Stimulated activated CD8-positive, alpha-beta memory T cell treated with anti-CD3 and anti-CD28 coated beads, Interleukin-4, amount 100 ng/mL, for 24 hours (primary cell): ENCODE results near the gene KCND3.

Experiments
- DNase-seq: peaks from one replicate; pipeline ENCODE4 v3.0.0-alpha.2; 2020; ENCODE audit warnings: low read depth

KCND3 gene

DNA sequence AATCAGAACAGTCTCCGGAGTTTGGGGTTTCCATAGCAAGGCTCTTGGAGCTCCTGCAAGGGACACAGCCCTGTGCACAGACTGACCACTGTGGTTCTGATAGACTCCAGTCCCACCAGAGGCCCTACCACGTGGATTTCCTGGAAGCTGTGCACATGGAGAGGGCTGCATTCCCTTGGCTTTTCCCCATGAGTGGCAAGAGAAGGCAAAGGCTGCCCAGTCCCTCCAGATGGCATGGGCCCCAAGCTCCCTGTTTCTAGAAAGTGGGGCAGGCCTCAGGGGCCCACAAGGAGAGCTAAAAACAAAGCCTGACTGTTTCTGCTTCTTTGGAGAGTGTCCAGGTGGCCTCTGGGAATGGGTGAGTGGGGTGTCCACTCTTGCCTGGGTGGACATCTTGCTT, 146.3 kb downstream of the KCND3 start:
- DNase-seq, result no peak

DNA sequence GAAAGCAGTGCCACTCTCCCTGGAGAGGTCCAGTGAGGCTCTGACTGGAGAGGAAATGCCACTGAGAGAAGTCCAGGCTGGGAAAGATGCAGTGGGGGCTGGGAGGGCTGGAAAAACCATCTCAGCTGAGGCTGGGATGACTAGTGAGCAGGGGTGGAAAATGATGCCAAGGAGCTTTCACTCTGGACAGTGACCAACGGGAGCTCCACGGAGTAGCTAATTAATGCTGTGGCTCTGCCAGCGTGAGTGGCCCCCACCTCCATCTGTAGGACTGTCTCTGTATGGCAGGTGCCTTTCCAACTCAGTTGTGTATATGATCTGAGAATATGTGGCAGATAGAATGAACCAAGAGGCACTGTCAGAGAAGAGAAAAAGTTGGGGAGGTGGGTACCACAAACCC, 147.1 kb downstream of the KCND3 start:
- no peak for DNase-seq

GRCh38 chr1:111841746-111842145, 147.7 kb downstream of the KCND3 start:
- DNase-seq, result no peak

GRCh38 chr1:111841189-111841588, 148.3 kb downstream of the KCND3 start:
- DNase-seq, result no peak

DNA sequence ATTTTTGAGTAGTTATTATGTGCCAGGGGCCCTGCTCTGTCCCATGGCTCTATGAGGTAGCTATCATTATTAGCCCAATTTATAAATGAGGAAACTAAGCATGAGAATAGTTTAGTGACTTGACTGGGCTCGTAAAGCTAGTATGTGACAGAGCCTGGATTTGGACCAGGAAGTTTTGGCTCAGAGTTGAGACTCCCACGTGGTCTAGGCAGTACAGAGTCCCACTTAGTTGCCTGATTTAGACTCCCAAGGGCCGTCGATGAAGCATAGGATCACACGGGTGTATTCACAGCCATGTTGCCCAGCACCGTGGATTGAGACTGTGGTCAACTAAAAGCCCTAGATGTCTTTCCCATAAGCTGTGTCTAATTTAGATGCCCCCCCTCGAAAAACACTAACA, 152.1 kb downstream of the KCND3 start:
- DNase-seq, result no peak

DNA sequence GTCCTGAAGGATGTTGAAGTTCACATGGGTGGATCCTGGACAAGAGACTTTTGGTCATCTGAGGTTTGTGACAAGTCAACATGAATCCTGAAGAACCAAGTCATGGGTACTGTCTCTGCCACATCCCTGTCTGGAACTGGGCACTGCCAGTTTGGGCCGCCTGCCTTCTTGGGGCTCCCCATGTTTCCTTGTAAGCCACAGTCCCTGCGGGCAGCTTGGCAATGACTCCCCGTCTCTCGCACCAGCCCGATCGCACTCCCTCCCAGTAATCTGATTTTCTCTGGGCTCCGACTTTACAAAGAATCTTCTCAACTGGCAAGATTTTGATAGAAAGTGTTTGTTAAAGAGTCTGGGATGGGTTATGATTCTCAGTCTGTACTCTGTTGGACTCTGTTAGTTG, 153.4 kb downstream of the KCND3 start:
- no peak for DNase-seq

- no peak for DNase-seq
Observed at GRCh38 chr1:111835514-111835913, 154.0 kb downstream of the KCND3 start.

DNA sequence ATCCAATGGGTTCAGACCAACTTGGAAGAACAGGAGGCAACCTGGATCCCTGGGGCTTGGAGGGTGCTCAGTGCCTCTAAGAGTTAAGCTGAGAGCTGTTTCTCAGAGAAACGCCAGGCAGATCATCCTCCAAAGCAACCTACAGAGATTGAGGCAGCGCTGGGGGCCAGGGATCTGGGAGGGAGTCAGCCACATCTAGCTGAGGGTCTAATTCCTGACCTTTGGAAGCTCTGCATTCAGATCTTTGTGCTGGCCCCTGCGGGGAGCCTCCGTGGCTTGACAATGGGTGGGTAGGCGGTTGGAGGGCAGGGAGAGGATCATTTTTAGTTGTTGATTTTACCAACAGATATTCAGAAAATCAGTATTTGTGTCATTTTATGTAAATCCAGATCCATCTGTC, 154.5 kb downstream of the KCND3 start:
- no peak for DNase-seq

- no peak for DNase-seq
Observed at GRCh38 chr1:111833334-111833733, 156.1 kb downstream of the KCND3 start.

GRCh38 chr1:111832521-111833155, 156.8 kb downstream of the KCND3 start:
- DNase-seq, result no peak

- DNase-seq, result no peak
Observed at GRCh38 chr1:111831153-111831552, 158.3 kb downstream of the KCND3 start.

GRCh38 chr1:111827946-111828345, 161.5 kb downstream of the KCND3 start:
- no peak for DNase-seq

DNA sequence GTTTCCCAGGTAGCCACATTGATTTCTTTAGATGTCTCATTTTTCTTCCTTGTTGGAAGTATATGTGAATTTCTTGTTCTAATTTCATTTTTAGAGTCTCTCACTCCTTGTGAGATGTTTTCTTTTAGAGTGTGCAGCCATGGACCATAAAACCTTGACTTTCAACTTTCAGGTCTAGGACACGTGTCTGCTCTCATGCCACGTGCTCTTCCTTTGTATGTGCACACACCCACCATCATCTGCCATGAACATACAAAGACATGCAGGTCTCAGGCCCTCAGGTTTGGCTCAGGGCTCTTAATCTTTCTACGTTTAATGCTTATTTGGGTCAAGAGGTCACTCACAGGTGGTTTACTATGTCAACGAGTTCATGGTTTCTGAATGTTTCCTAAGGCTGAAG, 163.2 kb downstream of the KCND3 start:
- no peak for DNase-seq

DNA sequence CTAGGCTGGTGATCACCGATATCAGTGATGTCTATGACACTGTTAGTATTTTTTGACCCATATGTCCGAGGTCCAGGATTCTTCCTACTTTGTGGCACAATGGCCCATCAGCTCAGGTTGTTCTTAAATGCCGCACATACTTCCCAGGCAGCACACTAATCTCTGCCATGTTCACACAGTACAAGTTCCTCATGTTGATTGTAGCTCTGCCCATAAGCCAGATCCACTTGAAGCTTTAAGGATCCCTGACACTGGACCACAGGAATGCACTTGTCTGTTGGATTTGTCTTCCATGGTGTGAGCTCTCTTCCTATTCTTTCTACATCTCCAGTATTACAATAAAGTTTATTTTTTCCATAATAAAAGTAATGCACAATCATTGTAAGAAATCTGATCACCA, 164.3 kb downstream of the KCND3 start:
- no peak for DNase-seq

DNA sequence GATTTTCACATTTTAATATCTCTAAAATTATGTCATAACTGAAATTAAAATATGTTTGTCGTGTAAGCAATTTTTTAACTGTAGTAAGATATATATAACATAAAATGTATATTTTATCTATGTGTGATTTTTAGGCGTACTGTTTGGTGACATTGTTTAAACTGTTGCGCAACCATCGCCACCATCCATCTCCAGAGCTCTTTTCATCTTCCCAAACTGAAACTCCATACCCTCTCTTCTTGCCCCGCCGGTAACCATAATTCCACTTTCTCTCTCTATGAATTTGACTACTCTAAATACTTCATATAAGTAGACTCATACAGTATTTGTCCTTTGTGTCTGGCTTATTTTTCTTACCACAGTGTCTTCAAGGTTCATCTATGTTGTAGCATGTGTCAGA, 167.3 kb downstream of the KCND3 start:
- DNase-seq, result no peak

DNA sequence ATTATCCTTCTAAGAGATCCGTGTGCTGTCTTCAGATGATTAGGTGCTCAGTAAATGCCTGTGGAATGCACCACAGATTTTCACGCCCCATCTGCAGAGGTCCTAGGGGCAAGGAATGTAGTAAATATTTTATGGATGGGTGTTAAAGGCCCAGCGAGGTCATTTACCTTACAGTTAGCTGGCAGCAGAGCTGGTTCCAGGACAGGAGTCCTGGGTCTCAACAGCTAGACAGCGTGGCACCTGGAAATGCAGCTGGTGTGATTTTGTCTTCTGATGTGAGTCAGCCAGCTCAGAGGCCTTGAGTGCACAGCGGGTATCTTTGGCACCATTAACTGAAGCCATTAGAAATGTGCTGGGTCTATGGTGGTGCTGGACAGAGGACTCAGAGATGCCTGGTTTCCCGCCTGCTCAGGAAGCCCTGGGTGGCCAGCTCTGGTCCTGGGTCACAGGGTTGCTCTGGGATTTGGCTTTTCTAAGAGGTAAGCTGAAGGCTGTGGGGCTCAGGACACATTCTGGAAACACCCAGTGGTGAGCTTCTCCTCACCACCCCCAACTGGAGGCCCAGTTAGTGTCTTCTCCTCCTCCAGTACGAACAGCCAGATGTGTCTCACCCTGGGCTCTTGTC, 168.2 kb downstream of the KCND3 start:
- no peak for DNase-seq

GRCh38 chr1:111819566-111820263, 169.8 kb downstream of the KCND3 start:
- no peak for DNase-seq

- no peak for DNase-seq
Observed at GRCh38 chr1:111818546-111818945, 170.9 kb downstream of the KCND3 start.

- no peak for DNase-seq
Observed at GRCh38 chr1:111818081-111818480, 171.4 kb downstream of the KCND3 start.

DNA sequence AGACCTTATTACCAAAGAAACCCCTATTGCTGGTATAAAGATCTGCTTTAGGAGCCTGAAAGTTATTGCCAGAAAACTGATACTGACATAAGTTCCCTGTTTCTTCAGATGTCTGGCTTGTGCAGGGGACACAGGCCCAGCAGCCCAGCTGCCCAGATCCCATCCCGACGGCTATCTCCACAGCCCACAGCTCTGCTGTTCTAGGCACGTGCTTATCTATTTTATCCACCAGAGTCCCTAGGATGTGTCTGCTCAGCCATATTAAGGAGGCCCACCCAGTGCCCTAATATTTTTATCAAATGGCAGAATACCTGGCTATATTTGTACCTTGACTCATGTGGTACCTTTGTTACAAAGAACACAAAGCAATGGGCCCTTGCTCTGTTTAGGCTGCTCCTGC, 174.8 kb downstream of the KCND3 start:
- no peak for DNase-seq

DNA sequence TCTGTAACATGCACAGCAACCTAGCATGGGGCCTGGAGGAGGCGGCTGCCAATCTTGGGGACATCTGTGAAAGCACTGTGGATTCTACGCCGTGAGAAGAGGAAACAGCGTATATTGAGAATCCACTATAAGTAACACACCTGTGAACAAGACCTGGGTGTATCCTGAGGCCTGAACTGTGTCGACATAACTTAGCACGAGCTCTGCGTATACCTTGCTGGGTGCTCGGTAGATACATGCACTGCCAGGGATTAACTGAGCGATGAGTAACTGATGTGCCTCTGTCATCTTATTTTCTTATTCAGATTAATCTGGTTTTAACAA, 175.2 kb downstream of the KCND3 start:
- no peak for DNase-seq

GRCh38 chr1:111813440-111814304, 175.8 kb downstream of the KCND3 start:
- no peak for DNase-seq

DNA sequence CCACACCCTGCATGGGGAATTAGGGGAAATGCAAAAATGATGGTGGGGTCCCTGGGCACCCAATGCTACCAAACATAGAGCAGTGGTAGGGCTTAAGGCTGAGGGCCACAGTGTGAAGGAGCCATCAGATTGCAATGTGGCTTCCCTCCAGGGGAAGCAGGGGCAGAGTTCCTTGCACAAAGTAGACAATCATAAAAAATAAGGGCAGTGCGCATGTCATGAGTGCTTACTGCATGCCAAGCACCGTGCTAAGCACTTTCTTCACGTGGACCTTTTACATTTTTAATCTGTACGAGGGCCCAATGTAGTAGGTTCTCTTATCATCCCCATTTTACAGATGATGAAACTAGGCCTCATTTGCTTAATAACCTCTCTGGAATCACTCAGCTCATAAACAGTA, 177.2 kb downstream of the KCND3 start:
- no peak for DNase-seq
